Endodermal cell (in vitro differentiated cells): ENCODE data around the gene AQP4. TPM values are rescaled to one million over a fixed set of nuclear protein-coding genes. Genes with fewer than 3 reads are reported as not detected.

Experiments
- DNase-seq: peaks from one replicate; pipeline ENCODE4 v3.0.0-alpha.2; 2017
- H3K27ac ChIP-seq: 2 replicates; pipeline ENCODE4 v1.5.1; 2013; ENCODE audit warnings: mild to moderate bottlenecking, low read depth, low read length, moderate library complexity
- H3K27me3 ChIP-seq: 2 replicates; pipeline ENCODE4 v1.6.1; 2013; ENCODE audit warnings: mild to moderate bottlenecking, low read length, moderate library complexity; ENCODE audit not compliant: insufficient read depth, control insufficient read depth, poor library complexity, severe bottlenecking
- H3K36me3 ChIP-seq: 2 replicates; pipeline ENCODE4 v1.7.0; 2013; ENCODE audit warnings: mild to moderate bottlenecking, low read length, moderate library complexity; ENCODE audit not compliant: control insufficient read depth, insufficient read depth
- H3K4me1 ChIP-seq: one replicate; pipeline ENCODE4 v1.7.0; 2013; ENCODE audit warnings: low read length; ENCODE audit not compliant: control insufficient read depth, insufficient read depth
- H3K4me3 ChIP-seq: 2 replicates; pipeline ENCODE4 v1.5.1; 2013; ENCODE audit warnings: mild to moderate bottlenecking, low read length, moderate library complexity
- H3K9ac ChIP-seq: 2 replicates; pipeline ENCODE4 v1.6.1; 2013; ENCODE audit warnings: mild to moderate bottlenecking, low read length, moderate library complexity; ENCODE audit not compliant: poor library complexity, severe bottlenecking; ENCODE audit errors: extremely low read depth
- H3K9me3 ChIP-seq: 2 replicates; pipeline ENCODE4 v1.6.1; 2013; ENCODE audit warnings: mild to moderate bottlenecking, low read length, moderate library complexity; ENCODE audit not compliant: control insufficient read depth
- H3K27ac Mint-ChIP-seq: 2 replicates; pipeline ENCODE4 v1.8.0; 2020; ENCODE audit warnings: mixed read lengths
- H3K27me3 Mint-ChIP-seq: 2 replicates; pipeline ENCODE4 v1.8.0; 2021; ENCODE audit warnings: mild to moderate bottlenecking, mixed read lengths; ENCODE audit not compliant: insufficient read depth
- H3K36me3 Mint-ChIP-seq: 2 replicates; pipeline ENCODE4 v1.8.0; 2020; ENCODE audit warnings: low read depth, mixed read lengths
- H3K4me1 Mint-ChIP-seq: 2 replicates; pipeline ENCODE4 v1.8.0; 2020; ENCODE audit warnings: mixed read lengths
- H3K4me3 Mint-ChIP-seq: 2 replicates; pipeline ENCODE4 v1.8.0; 2020; ENCODE audit warnings: mild to moderate bottlenecking, moderate library complexity, mixed read lengths
- H3K9me3 Mint-ChIP-seq: 2 replicates; pipeline ENCODE4 v1.8.0; 2020; ENCODE audit warnings: mild to moderate bottlenecking, mixed read lengths
- WGBS, 2 experiments: methylation state at CpG; one replicate each; pipeline versions ENCODE4 v1.1.5 to v1.1.7; 2013; ENCODE audit warnings: missing lambda C conversion rate in 2 of 2, mixed read lengths in 1 of 2; ENCODE audit not compliant: insufficient coverage in 1 of 2, insufficient read length in 1 of 2; 5-methylcytosine and 5-hydroxymethylcytosine counted together
- total RNA-seq, 2 donors: library from RNA; stranded (reverse); fragmentation: NEBNext Ultra II Directional in 1 of 2; extraction: Animal tissue kit (Norgen Biotek cat#: 25700) in 1 of 2; gene quantifications; 2 replicates in 1 of 2; 3 replicates in 1 of 2; pipeline ENCODE4 v1.2.1, GENCODE V29; 2021
- TF ChIP-seq, protein P1 (sequence below): fragments of 200-600 bp; sonication (generic); conservative IDR thresholded peaks from 2 replicates; pipeline ENCODE4 v1.5.0; 2021; ENCODE audit warnings: antibody characterized with exemption, mild to moderate bottlenecking

The AQP4 gene
- total RNA-seq, 2 donors from 2014 or later: 2.1 to 10.2 TPM

GRCh38 chr18:26908906-26909305 lies 43.4 kb upstream of the AQP4 start:
- Histone ChIP-seq H3K4me1 (no peaks in the 10 kb centered on the region), H3K4me3 (no peak overlapping the region), H3K27me3 (no peaks in the 10 kb centered on the region), H3K9ac (no peak overlapping the region), H3K36me3 (no peaks in the 10 kb centered on the region), H3K9me3 (peaks cover 9% of the 10 kb centered on the region), H3K27ac (no peak overlapping the region)
- no peaks in the 10 kb centered on the region for H3K27me3 Mint-ChIP-seq
- no peak overlapping the region for H3K4me3 Mint-ChIP-seq
- TF ChIP-seq, protein P1, sequence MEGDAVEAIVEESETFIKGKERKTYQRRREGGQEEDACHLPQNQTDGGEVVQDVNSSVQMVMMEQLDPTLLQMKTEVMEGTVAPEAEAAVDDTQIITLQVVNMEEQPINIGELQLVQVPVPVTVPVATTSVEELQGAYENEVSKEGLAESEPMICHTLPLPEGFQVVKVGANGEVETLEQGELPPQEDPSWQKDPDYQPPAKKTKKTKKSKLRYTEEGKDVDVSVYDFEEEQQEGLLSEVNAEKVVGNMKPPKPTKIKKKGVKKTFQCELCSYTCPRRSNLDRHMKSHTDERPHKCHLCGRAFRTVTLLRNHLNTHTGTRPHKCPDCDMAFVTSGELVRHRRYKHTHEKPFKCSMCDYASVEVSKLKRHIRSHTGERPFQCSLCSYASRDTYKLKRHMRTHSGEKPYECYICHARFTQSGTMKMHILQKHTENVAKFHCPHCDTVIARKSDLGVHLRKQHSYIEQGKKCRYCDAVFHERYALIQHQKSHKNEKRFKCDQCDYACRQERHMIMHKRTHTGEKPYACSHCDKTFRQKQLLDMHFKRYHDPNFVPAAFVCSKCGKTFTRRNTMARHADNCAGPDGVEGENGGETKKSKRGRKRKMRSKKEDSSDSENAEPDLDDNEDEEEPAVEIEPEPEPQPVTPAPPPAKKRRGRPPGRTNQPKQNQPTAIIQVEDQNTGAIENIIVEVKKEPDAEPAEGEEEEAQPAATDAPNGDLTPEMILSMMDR: no peak
- H3K9me3 Mint-ChIP-seq: peaks cover 12% of the 10 kb centered on the region
- H3K36me3 Mint-ChIP-seq: peaks cover 4% of the 10 kb centered on the region
- WGBS, 2 experiments: 76 to 90% methylated on average over 3 of the region's 3 CpGs
- DNase-seq: no peak
- H3K4me1 Mint-ChIP-seq: peaks cover 2% of the 10 kb centered on the region
- H3K27ac Mint-ChIP-seq: no peak overlapping the region

DNA sequence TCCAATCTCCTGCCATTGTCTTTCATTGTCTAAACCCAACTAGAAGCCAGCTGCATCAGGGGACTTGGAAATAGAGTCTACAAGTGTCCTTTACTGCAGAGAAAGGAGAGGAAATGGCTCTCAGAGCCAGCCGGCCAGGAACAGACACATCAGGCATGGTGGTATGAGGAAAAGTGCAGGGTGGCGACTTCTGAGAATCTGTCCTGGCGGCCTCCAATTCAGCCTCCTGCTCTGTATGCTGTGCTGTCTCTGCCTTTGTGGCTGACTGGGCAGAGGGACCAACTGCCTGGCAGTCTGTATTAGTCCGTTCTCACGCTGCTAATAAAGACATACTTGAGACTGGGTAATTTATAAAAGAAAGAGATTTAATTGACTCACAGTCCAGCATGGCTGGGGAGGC lies 36.8 kb upstream of the AQP4 start:
- Histone ChIP-seq H3K4me1 (no peaks in the 10 kb centered on the region), H3K4me3 (no peak overlapping the region), H3K27ac (no peak overlapping the region), H3K9me3 (peaks cover 19% of the 10 kb centered on the region), H3K36me3 (no peaks in the 10 kb centered on the region), H3K27me3 (no peaks in the 10 kb centered on the region), H3K9ac (no peak overlapping the region)
- Mint-ChIP-seq H3K9me3 (peaks cover 34% of the 10 kb centered on the region), H3K27ac (no peak overlapping the region), H3K4me3 (no peak overlapping the region), H3K4me1 (no peaks in the 10 kb centered on the region), H3K27me3 (no peaks in the 10 kb centered on the region), H3K36me3 (peaks cover 8% of the 10 kb centered on the region)
- WGBS, 2 experiments: 92 to 96% methylated on average over 4 to 5 of the region's 5 CpGs
- TF ChIP-seq, protein P1: no peak
- no peak for DNase-seq

GRCh38 chr18:26901020-26901419 lies 35.5 kb upstream of the AQP4 start:
- Mint-ChIP-seq H3K4me1 (no peaks in the 10 kb centered on the region), H3K4me3 (no peak overlapping the region), H3K36me3 (peaks cover 8% of the 10 kb centered on the region), H3K27ac (no peak overlapping the region), H3K9me3 (peaks cover 34% of the 10 kb centered on the region), H3K27me3 (no peaks in the 10 kb centered on the region)
- H3K4me1 ChIP-seq: no peaks in the 10 kb centered on the region
- no peak overlapping the region for H3K9ac ChIP-seq
- peaks cover 19% of the 10 kb centered on the region for H3K9me3 ChIP-seq
- DNase-seq: no peak
- TF ChIP-seq, protein P1: no peak
- no peak overlapping the region for H3K27ac ChIP-seq
- no peak overlapping the region for H3K4me3 ChIP-seq
- H3K36me3 ChIP-seq: no peaks in the 10 kb centered on the region
- H3K27me3 ChIP-seq: no peaks in the 10 kb centered on the region
